Smooth muscle cell of the brain vasculature (primary cell): ENCODE measurements around the gene TBC1D3B.
"Not testable (repeated sequence)": the region's sequence is repeated elsewhere in the genome, so short reads cannot be mapped to it uniquely, and the experiment has no call there.

Experiments
- DNase-seq: peaks from one replicate; pipeline ENCODE4 v3.0.0-alpha.2; 2012; ENCODE audit warnings: low read depth, low spot score

TBC1D3B gene

DNA sequence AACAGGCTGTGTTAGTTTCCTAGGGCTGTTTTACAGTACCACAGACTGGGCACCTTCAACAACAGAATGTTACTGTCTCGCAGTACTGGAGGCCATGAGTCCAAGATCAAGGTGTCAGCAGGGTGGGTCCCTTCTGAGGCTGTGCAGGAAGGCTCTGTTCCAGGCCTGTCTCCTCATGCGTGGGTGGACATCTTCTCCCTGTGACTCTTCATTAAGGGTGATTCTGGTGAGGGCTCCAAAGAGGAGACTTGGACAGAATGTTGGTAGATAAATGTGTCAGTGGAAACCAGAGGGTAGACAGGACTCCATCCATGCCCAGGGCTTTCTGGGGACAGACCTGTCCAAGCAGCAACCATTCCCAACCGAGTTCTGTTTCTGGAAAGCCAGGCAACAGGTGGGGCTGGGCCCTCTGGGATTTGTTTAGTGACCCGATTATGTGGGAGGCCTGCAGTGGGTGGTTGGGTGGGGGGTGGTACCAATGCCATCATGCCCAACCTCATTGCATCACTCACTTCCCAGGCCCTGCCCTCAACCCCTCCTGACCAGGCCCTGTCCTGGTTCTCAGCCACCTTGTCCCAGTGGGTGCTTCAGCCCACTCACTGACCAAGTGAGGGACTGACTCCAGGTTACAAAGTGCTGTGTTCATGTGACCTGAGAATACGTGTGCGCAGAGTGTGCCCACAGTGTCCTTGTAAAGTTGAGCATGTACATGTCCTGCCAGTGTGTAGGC lies 5.2 kb upstream of the TBC1D3B start:
- DNase-seq = not testable (repeated sequence)

DNA sequence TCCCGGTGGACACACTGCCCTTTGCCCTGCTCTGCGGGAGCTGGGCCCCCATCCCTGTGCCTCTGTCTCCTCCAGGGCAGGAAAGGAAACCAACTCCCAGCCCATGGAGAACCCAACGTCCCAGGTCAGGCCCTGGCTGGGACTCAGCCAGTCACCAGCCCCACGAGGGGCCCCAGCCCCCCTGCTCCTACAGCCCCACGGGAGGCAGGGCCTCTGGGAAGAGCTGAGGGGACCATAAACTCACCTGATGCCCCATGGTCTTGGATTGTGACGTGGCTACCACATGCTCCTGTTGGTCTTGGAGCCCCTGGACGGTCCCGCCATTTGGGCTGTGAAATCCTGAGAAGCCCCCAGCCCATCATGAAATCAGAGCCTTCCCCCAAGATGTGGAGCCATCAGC lies 7.6 kb downstream of the TBC1D3B start:
- not testable (repeated sequence) for DNase-seq

DNA sequence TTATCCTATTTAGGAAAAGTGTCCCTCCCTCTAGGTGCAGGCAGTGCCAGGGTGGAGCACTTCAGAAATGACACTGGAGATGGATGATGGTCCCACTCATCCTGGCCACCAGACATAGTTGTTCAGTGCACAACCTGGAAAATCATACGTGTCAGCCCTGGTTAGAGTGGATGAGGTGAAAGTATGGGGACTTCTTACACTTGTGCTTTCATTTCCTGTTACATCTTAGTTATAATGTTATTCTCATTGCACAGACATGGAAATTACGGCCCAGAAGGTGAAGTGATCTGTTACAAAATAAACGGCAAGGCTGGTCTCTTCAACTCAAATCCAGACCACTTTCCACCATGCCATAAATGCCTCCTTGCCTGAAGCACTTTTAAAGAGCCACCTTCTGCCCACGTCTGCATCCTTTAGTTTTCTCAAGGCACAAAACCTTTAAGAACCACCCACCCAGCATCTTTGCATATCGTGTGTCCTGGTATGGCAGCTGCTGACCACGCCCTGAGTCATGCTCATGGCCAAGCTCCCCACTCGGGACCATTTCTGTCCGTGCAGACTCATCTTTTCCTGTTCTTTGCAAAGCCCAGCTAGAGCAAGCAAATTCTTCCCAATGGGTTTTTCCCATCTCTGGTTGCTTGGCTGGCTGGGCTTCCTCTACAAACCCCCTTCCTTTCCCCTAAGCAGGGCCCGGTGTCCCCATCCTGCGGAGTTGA lies 22.4 kb downstream of the TBC1D3B start:
- no peak for DNase-seq

DNA sequence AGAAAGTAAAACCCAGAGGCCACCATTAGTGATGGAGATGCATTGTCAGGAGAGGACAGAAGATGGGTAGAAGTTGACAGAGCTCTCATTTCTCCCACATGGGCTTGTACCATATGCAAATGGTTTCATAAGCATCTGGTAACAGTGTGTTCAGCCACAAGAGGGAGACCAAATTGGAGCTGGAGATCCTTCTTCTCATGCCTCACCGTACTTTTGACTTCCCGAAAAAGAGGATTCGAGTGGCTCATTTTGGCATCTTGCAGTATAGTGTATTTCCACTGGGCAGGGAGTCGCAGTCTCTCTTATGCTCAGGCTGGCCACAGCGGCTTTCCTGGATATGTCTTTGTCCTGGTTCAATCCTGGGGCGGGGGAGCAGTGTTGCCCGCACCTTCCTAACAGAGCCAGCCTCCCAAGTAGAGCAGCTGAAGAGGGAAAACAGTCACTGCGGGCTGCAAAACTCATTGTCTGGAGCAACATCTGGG lies 23.8 kb downstream of the TBC1D3B start:
- no peak for DNase-seq

DNA sequence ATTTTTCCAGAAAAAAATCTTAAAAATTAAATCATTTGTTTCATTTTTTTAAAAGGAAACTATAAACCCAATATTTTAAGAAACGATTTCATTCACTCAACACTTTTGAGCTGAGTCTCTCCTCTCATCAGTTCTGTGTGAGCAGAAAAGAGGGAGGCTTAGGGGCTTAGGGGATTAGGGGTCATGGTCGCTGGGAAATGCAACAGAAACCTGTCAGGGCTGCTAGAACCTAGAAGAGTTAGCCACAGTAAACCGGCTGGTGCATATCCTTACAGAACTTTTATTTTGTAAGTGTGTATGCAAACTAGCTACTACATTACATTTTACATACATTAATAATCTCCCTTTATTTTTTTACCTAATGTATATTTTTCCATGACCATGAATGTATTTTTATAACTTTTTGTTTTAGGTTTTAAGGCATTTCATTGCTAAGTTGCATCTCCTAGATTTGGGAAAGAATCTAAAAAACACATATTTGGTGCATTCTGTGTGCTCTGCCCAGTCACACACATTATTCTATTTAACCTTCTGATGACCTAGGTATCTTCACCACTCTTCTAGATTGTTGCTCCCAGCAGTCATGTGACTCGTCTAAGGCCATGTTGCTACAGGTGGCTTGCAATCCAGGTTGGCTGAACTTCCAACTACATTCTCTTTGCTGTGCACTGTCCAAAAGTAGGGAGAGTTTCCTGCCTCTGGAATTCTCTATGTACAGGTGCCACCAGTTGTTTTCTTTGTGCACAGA lies 24.4 kb downstream of the TBC1D3B start:
- DNase-seq = no peak

DNA sequence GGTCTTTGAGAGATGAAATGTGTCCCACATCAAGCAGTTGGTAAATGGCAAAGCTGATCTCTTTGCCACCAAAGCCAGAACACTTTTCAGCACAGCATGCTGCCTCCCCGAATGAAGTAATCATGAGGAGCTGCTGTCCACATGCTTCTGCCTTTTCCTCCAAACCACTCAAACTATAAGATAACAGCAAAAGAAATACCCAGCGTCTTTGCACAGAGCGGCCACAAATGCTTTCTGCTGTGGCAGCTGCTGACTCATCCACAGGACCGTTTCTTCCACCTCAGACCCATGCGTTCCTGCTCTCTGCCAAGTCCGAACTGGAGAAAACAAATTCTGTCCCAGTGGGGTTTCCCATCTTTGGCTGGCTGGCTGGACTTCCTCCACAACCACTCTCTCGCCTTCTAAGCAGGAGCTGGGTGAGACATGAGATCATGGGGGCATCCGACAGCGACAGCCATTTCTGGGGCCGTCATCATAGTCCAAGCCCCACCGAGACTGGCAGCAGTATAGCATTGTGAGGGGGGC lies 27.1 kb downstream of the TBC1D3B start:
- peak; percentile 23 for DNase-seq

DNA sequence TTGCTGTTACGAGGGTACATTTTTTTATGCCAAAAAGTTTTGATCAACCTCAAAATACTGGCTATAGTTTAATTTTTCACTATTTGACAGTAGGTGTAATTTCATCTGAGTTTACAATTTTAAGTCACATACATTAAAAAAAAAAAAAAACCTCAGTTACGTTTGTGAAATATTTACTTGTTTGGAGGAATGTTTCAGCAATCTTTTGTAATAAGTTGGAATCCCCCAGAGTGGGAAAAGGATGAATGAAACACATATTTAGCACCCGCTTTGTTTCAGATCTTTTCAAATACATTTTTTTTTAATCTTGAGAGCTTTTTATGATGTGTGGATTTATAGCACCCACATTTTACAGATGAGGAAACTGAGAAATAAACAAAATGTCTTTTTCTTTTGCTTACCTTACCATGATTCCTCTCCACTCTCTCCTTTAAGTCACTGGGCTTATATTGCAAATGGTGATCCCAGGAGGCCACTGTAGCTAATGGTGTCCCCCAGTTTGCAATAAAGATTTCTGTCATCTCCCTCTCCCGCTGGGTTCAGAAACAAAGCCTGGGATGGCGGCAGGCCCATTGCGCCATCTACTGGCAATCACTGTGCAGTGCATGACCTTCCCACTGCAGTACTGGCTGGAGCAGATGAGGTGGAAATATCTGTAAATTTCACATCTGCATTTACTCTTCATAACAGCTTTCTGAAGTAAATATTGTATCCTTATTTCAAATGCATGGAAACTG lies 27.7 kb downstream of the TBC1D3B start:
- DNase-seq = no peak

DNA sequence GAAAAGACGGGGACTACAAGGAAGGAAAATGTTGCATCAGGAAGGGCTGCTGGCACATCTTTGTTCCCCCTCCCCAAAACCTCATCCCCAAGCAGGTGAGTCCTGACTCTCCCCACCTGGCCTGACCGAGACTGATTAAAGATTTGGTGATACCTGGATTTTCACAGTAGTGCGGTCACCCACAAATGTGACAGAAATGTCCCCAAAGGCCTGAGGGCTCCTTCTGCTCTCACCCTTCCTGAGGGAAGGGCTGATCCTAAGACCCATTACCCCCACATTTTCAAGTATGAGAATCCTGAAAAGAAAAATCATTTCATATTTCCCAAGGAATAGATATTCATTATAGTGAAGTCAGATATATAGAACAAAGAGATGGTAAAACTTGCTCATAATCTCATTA lies 28.8 kb downstream of the TBC1D3B start:
- no peak for DNase-seq

DNA sequence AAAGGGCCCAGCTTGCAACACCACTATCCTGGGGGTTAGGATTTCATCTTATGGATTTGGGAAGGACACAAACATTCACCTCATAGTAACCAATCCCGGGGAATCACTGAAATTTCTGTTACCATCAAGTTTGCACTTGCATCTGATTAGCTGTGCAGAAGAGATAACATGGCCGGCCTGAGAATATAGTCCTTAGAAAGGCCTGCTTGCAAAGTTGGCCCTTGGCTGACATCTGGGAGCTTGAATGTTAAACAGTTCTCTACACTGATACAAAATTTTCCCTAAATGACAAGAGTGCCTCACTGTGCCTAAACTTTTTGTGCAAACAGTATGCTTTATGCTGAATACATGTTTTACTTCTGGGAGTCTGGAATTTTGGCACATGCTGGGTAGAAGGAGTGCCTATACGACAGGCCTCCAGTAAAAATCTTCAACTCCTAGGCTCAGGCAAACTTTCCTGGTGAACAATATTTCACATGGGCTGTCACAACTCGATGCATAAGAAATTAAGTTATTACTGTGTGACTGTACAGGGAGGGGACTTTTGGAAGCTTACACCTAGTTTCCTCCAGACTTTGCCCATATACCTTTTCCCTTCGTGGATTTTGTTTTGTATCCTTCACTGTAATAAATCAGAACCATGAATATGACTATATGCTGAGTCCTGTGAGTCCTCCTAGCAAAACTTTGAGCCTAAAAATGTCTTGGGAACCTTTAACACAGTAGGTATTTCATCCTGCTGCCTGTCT lies 31.3 kb downstream of the TBC1D3B start:
- no peak for DNase-seq

DNA sequence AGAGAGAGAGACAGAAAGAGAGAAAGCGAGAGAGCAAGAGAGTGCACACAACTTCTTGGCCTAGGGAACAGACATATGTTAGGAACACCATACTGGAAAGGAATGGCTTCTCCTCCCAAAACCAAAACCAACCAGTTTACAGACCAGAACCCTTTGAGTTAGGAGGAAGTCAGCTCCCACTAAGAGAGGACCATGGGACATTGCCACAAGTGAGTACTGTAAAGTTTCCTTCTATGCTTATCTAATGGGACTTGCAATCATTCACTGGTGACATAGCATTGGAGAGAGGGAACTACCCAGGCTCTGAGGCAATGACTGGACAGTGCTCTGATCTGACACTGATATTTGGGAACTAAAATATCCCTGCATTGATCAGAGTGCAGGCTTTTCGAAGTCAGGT lies 32.4 kb downstream of the TBC1D3B start:
- no peak for DNase-seq

DNA sequence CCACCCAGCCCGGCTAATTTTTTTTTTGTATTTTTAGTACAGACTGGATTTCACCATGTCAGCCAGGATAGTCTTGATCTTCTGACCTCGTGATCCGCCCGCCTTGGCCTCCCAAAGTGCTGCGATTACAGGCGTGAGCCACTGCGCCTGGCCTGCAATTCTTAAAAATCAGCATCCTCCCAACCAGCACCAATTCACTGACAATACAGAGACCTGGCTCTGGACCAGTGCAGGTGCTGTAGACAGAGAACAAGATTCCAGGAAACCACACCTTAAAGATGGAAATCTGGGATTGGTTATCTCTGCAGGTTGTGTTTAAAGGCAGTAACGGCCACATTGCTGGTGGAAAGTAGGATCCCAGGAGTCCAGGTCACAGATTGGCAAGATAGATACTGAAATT lies 33.6 kb downstream of the TBC1D3B start:
- DNase-seq = no peak

DNA sequence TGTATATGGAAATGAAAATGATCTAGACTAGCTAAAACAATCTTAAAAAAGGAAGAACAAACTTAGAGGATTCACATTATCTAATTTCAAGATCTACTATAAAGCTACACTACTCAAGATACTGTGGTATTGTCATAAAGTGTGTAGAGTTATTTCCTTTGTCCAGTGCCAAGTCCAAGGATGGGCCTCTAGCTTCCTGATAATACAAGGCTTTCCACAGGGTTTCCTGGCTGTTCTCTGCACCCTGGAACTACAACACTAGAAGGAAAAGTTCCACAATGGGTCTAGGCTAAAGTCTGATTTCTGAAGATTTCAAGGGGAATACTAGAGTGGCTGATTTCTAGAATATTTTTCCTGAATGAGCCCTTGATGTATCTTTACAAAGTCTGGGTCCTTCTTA lies 34.2 kb downstream of the TBC1D3B start:
- DNase-seq = no peak

DNA sequence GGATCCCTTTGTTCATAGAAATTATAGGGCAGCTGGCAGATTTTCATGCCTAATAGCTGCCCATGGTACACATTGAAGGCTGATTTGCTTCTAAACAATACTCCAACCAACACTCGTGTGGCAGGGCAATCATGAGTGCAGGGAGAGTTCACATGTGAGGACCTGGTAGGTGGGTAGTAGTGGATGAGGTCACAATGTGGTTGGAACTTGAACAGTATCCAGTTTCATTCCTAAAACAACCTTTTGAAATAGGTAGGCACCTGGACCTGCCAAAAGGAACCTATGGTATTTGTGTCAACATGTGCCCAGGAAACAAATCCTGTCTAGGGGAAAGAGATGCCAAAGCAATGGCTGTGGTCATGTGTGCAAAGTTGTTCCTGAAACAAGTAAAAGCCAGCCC lies 40.0 kb downstream of the TBC1D3B start:
- DNase-seq = no peak

DNA sequence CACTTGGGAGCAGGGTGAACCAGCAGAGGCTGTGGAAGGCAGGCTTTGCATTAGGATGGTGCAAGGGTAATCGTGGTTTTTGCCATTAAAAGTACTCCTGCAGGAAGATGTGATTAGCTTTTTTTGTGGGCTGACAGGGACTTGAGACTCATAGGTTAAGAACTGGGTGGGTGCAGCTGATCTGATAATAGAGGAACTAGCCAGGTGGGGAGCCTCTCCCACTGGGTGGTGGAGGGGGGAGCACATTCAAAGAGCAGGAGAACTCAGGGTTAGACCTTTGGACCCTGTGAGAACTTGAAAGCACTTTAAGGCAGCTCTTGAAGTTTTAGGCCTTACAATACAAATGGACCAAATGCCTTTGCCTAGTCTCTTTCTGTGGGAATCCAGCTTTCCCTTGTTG lies 40.4 kb downstream of the TBC1D3B start:
- no peak for DNase-seq

DNA sequence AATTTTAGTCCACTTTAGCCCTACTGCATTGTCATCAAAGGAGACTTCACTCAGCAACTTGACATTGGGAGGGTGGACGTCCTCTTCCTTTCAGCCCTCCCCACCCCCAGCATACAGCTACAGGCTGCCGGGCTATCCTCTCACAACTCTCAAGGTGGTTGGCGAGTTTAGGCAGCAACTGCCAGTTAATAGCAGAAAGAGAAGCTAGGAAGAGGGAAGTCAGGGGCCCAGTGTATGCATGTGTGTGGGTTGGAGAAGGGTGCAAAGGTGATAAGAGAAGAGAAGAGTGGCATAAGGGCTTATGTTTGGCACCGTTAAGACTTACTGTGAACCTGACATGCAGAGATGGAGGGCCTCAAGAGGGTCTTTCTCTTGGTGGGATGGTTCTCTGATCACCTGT lies 41.0 kb downstream of the TBC1D3B start:
- no peak for DNase-seq

DNA sequence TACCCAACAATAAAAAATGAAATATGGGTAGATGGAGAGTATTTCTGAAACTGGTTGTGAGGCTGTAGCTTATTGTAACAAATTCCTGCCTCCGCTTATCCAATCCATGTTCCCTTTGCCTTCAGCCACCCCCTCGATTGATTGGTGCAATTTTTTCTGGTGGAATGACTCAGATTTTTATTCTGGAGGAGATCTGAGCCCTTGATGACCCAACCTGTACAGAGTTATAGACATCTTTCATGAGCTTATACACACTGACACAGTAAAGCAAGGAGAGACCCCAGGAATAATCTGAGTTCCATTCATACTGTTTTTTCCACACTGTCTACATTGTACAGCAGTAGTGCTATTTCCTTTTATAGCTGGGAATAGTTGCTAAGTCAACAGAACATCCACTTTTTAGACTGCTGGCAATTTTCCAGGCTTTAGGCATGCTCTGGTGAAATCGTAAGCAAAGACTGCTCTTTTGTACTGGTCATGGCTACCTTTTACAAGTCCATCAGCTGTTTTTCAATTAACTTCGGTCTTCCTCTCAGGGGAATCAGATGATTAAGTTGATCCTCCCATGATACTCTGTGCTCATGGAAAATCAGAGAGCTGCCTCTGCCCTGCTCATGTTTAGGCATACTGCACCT lies 42.7 kb downstream of the TBC1D3B start:
- no peak for DNase-seq

DNA sequence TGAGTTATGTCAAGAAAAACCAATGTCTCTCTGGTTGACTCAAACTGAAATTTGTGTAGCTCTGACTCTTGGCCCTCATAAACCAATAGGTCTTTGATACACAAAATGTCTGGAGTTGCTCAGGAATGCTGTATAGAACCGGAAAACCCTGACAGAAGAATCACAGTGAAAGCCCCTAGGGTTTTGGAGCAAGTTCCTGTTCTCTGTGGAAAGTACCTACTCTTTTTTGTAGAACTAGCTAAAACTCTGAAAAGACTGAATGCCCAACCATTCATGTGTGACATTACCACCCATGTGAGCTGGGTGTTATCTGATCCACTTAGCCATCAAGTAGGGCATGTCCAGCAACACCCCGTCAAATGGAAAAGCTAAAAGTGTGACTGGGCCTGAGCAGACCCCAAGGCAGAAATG lies 44.0 kb downstream of the TBC1D3B start:
- DNase-seq = no peak

DNA sequence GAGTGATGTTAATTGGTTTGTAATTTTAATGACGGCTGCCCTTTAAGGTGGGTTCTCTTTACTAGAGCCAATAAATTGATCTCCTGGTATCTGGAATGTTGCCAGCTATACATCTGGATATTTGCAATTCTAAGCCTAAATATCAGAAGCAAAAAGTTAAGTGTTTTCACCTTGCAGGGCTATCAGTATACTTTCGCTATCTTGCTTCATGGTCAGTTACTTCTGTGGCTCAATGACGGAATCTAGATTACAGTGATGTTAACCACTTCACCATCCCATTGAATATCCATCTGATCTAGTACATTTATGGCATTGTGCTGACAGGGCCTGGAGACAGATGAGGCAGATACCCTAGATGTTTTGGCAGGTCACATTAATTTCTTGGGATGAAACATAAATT lies 44.5 kb downstream of the TBC1D3B start:
- DNase-seq = no peak

DNA sequence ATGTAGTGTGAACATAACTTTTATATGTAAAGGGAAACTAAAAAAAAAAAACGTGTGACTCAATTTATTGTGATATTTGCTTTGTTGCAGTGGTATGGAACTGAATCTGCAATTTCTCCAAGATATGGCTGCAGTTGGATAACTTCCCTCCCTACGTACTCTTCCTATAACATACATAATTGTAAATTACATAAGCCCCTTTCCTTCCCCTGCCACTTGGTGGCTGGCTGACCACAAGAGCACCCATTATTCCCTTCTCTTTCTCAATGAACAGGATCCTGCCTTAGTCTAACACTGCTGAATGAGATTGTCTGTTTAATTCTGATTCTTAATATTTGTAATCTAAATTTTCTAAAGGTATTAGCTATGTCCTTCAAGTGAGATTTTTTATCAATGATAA lies 45.0 kb downstream of the TBC1D3B start:
- no peak for DNase-seq

DNA sequence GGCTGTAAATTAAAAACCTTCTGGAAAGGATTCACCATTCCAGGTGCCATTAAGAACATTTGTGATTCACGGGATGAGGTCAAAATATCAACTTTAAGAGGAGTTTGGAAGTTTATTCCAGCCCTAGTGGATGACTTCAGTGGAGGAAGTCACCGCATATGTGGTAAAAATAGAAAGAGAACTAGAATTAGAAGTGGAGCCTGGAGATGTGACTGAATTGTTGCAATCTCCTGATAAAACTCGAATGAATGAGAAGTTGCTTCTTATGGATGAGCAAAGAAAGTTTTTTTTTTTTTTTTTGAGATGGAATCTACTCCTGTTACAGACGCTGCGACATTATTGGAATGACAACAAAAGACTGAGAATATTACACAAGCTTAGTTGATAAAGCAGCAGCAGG lies 46.1 kb downstream of the TBC1D3B start:
- DNase-seq = no peak
